NOMO-1 (cell line): Measurements from ENCODE around the gene MND1.

Experiments used
- DNase-seq, 2 experiments: peaks; one replicate each; lab custom pipeline; 2025; ENCODE audit not compliant: unreplicated experiment in 2 of 2; lab: John Stamatoyannopoulos, UW

The MND1 gene, protein sequence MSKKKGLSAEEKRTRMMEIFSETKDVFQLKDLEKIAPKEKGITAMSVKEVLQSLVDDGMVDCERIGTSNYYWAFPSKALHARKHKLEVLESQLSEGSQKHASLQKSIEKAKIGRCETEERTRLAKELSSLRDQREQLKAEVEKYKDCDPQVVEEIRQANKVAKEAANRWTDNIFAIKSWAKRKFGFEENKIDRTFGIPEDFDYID

DNA sequence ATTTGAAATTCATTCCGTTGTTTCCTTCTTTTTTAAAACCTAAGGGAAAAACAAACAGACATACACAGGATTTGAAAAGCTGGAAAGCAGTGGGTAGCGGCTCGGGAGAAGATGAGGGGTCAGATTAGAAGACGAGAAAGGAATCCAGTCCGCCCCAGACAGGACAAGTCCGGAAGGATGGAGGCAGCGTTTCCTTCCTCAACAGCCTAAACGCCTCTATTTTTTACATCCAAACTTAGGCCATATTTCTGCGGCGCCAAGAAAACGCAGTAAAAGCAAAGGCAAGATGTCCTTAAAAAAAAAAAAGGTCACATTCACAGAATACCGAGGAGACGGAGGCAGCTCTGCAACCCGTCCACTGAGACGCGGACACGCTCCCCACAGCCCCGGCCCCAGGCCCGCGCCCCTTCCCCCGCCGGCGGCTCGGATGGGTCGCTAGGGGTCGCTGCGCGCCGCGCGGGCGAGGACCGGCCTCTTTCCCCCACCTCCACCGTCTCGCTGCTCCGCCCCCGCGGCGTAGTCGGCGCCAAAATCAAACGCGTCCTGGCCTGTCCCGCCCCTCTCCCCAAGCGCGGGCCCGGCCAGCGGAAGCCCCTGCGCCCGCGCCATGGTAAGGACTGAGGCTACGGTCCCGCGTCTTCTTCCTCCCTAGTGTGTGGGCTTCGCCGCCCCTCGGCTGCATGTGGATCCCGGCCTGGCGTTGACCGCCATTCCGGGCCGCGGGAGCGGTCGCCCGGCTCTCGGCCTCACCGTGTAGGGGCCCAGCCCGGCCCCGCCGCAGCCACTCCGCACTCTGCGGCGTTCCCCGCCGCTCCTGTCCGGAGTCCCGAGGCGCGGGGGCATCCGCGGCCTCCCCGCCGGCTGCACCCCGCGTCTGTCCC is at the start of gene MND1:
MND1 (plus strand) TSS at position 558 of the 881 bp plus-strand sequence; CDS start at position 608, 50 bp downstream.
- peak; percentile 73 to 90 for DNase-seq

DNA sequence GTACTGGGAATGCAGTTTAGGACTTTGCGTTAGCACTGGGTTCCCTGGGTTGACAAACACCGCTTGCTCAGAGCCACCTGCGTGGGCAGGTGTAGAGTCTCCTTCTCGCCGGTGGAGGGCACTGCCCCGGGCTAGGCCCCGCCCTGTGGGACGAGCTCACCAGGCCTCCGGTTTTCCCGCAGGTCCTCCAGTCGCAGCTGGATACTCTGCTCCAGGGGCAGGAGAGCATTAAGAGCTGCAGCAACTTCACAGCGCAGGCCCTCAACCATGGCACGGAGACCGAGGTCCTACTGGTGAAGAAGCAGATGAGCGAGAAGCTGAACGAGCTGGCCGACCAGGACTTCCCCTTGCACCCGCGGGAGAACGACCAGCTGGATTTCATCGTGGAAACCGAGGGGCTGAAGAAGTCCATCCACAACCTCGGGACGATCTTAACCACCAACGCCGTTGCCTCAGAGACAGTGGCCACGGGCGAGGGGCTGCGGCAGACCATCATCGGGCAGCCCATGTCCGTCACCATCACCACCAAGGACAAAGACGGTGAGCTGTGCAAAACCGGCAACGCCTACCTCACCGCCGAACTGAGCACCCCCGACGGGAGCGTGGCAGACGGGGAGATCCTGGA is 49.2 kb upstream of the MND1 start:
- no peak for DNase-seq

DNA sequence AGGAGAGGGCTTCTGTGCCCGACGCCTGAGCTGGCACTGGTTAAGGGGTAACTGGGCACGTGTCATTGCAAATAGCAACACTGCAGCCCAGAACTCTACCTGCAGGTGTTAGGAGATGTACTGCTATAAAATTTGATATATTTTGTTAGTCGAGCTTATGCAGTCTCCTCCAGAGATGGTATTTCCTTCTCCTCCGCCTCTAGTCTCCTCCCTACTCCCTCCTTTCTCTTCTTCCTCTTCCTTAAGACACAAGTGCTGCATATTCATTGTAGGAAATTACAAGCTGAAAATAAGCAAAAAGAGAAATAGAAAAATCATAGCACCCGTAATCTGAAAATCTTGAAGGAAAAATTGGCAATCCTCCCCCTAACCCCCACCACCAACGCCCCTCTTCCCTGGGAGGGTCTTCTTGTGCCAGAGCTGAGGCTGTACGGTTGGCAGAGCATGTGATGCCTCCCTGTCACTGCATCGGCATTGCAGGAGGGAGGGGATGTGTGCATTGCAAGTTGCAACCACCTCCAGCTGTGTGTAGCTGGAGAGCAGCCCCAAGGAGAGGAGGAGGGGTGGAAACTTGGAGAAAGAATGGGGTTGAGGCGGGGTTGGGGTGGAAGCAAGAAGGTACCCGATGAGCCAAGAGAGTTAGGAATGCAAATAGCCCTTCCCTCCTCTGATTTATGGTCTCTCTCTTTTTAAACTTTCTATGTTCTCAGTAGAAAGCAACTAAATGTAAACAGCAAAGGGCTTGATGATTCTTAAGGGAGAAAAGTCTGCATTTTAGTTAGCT is 48.3 kb upstream of the MND1 start:
- DNase-seq = peak in 1 of 2 experiments; percentile 23

DNA sequence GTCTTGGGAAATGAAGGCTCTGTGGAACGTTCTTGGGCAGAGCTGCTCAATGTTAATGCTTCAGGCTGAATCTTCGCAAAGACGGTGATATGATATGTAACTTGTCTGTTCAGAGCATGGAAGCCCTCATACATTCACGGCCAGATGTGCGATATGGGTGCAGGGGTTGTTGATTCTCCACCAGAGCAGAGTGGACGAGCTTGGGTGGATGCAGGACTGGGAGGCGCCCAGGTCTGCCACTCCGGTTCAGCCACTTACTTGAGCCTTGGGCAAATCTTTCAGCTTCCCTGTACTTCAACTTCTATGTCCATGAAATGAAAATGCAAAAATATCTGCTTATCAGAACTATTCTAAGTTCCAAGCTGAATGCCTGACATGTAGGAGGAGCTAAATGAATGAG is 47.4 kb upstream of the MND1 start:
- no peak for DNase-seq

DNA sequence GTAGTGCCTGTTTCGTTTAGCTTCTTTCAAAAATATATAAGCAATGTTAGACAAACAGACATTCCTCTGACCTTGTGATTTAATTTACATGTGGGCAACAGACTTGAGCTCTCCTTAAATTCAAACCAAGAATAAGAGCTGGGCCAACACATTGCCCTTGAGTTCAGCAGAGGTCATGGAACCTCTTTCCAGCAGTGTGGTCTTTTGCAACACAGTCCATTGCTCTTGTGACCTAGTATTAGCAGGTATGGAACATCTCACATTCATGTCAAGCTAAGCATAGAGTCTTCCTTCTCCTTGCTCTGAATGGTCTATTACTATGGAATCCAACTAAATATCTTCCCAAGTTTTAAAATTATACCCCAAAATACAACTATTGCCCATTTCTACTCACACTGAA is 33.7 kb upstream of the MND1 start:
- DNase-seq = no peak

DNA sequence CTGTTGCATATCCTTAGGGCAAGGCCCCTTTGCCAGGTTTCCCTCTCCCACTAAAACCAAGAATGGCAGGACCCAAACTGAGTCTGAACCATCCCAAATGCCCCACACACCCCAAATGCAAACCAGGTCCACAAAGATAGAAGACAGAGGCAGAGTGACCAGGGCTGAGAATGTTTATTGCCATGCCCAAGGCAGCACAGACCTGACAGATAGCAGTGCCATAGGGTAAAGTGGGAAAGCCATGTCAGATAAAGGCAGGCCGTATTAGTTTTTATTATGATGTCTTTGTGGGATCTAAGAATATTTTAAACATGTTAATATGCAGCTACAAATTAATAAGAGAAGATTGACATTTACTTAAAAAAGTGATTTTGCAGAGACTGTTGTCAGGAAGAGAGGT is 29.6 kb upstream of the MND1 start:
- no peak for DNase-seq

DNA sequence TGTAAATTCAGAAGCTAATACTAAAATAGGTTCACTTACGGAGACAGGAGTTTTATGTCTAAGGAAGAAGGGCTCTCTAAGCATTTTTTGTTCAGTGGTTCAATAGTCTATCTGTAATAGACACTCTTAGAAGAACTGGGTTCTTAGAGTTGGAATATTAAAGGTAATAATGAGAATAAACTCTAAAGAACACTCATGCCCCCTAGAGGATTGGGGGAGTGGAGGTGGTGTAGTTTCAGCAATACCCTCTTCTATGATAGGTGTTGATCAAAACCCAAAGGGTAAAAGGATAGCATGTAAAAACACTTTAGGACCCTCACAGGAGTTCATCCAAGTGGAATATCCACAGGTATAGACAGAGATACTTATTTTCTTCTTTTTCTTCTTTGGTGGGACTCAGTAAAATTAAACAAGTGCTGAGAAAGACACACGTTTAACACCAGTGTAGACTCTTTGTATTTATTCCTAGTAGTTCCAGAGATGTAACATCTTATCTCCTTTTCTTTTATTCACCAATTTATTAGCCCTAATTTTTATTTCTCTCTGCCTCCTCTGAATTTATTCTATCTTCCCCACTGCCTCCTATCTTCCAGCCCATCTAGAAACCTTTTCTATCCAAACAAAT is 25.7 kb upstream of the MND1 start:
- peak; percentile 35 to 40 for DNase-seq

DNA sequence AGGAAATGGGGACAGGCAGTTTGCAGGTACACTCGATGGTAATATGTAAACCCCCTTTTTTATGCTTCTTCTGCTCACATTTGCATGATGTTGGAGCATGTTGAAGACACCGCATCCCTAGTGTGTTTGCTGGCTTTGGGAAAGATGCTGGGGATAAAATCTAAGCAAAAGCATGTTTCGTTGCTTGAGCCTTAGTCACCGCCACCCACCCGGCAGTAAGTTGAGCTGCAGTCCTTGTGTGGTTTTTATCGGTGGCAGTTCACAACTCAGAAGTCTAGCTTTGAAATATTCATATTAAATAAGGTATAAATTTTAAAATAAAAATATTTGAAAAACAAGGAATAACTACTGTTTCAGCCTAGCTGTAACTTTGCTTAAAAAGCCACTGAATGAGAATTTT is 21.7 kb upstream of the MND1 start:
- no peak for DNase-seq

DNA sequence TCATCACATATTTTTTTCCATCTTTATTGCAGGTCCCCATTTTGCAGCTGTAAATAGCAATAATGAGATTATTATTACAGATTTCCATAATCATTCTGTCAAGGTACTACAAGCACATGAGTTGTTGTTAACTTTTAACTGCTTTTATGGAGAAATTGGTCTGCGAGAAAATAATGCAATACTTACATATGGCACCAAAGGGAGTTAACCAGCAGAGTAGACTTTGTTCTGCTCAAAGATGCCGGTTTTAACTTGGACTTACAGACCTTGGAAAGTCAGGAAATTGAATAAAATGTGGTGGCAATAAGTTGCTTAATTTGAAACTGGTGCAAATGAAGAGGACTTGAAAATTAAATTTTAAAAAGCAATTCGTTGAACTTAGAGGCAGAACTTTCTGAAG is 20.4 kb upstream of the MND1 start:
- no peak for DNase-seq

DNA sequence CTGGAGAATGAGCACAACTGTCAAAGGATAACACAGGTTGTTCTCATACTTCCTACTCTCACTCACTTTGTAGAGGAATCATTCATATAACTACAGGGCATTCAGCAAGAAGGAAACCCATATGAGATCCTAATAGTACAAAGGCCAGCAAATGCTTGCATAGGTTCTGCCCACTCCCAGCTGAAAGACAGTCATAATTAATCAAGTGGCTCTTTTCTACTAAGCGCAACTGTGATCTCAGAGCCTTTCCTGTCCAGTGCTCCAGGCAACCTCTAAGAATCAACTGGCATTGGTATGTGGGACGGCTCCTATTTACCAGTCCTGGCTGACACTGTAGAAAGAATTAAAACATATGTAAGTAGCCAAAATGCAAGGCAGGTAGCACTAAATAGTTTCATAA is 18.9 kb upstream of the MND1 start:
- no peak for DNase-seq

DNA sequence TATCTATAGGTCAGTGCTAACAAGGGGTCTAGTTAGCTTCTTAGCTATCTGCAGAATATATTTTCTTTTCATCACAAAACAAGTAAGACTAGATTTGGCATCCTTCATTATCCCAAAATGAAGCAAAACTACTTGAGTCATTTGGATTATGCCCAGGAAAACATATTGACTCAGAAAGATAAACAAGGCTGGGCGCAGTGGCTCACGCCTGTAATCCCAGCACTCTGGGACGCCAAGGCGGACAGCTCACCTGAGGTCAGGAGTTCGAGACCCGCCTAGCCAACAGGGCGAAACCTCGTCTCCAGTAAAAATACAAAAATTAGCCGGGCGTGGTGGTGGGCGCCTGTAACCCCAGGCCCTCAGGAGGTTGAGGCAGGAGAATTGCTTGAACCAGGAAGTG is 18.0 kb upstream of the MND1 start:
- DNase-seq = no peak

DNA sequence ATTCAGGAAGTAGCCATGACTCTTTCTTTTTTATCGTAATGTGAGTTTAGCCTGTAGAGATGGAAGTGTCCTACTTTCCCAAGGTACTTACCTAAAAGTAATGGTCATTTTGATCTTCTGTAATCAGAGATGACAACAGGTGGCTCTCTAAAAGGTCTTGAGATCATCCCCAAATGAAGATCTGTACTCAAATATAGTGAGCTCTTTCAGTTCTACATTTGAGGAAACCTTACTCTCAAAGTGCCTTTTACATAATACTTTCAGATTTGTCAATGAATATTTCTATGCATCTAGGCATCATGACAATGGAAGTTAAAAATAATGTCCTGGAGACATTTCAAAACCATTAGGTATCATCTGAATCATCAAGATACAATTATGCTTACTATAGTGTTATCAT is 17.2 kb upstream of the MND1 start:
- DNase-seq = peak in 1 of 2 experiments; percentile 43

DNA sequence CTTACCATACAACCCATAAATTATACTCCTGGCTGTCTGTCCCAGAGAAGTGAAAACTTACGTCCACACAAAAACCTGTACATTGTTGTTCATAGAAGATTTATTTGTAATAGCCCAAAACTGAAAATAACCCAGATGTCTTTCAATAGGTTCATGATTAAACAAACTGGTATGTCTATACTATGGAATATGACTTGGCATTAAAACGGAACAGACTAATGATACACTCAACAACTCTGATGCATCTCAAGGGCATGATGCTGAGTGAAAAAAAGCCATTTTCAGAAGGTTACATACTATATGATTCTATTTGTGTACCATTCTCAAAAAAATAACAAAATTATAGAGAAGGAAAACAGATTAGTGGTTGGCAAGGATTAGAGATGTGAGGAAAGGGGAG is 11.6 kb upstream of the MND1 start:
- DNase-seq = no peak

DNA sequence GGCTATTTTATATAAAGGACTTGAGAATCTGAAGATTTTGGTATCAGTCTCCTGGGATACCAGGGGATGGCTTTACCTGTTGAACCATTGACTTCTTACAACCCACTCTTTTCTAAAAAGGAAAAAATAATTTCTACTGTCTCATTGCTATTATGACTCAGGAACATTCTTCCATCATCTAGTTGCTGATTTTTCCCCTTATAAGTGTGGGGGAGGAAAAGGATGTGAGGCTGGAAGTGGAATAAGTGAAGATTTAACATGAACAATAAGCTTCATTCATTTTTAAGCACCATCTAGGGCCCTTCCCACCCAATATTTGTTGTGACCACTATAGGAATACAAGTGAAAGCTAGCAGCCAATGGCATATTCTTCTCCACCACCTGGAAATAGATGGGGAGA is 10.6 kb upstream of the MND1 start:
- no peak for DNase-seq

DNA sequence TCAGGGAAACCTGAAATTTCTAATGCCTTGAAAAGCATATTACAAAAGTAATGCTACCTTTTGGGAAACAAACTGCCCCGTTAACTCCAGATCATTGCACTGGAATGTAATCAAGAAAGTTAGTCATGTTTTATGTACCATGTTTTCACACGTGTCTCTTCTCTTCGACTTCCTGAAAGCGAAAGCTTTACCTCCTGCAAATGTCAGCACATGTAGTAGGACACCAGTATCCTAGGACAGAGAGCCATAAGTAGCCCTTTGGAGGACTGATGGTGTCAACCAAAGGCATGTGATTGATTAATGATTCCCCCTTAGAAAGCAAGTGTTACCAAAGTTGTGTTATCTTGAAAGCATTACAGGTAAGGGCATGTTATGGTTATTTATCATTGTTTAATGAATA is 8.8 kb upstream of the MND1 start:
- DNase-seq = no peak

DNA sequence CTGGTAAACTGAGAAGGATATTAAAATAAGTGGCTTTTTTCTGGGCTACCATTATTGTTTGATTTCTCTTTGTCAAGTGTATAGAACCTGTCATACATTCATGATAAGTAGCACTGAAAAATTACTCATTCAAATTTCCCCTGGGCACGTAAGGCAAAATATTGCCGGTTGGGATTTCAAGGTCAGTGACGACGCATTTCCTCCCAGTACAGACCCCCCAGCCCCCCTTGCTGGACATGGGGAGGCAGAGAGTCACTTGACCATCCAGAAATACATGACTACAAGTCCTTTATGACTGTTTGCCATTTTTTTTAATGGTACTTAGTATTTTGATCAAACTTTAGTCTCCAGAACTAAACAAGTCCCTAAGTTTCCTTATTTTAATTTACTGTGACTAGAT is 6.8 kb upstream of the MND1 start:
- no peak for DNase-seq

DNA sequence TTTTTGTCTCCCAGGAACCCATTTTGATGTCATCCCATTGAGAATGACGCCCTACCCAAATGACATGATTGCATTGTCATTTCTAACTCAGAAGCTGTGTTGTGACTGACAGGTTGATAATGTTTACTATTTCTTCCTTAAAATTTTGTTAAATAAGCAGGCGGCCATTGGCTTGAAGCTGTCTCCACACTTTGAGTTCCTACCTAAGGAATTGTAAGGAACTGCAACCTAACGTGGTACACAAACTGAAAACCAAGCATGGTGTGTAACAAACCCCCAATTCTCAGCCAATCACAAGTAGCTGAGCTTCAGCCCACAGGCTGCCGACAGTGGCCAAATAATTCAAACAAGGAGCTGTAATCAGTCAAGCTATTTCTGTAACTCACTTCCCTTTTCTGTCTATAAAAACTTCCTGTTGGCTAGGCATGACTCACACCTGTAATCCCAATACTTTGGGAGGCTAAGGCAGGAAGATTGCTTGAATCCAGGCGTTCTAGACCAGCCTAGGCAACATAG is 2.9 kb upstream of the MND1 start:
- peak; percentile 76 to 80 for DNase-seq

DNA sequence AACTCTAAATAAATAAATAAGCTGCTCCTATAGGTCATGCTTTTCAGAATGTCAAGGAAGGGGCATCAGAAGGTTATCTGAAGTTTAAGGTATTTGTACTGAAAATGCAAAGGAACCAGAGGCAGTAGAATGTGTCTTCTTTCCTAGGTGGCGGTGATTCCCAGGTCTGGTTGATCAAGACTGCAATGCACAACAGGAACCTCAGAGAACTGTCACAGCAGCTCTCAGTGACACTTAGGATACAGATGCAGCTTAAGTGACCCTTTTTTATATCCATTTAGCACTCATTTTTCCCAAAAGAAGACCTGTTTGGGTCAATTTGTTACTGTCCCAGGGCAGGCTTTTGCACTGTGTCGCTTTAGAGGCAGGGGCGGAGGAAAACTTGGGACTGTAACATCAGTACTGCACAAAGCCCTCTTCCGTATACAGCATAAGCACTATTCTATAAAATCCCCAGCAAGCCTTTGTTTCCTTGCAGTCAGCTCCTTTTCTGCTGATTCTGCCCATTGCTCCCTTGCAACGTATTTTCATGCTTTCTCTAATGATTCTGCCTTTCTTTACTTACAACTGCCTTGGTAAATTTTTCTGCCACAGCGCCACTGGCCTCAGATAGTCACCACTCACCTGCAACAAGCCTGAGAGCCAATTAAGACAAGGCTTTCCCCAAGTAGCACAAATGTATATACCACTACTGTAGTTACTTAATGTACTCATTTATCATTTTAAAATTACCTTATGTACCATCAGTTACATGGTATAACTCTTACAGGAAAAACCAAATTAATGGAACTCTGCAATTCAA is 1.5 kb upstream of the MND1 start:
- DNase-seq = no peak
